T-cell (primary cell): Measurements from ENCODE around the gene ABCC1. TPM values are rescaled to one million over a fixed set of nuclear protein-coding genes. Genes with fewer than 3 reads are reported as not detected.
"Not testable (repeated sequence)": the region's sequence is repeated elsewhere in the genome, so short reads cannot be mapped to it uniquely, and the experiment has no call there.

Source experiments
- ATAC-seq, 4 experiments: fragments of 200-7000 bp in 3 of 4; fragments of 150-1000 bp in 1 of 4; cut with Tn5 transposase; replicated peaks in 1 of 4; 1 replicate in 3 of 4; 2 replicates in 1 of 4; pipeline ENCODE4 v1.10.0; 2021; ENCODE audit warnings: moderate library complexity in 3 of 4, mild to moderate bottlenecking in 2 of 4, moderate number of reproducible peaks in 1 of 4
- CTCF ChIA-PET, 2 donors: fragments of 300-600 bp; sonication (Branson Sonifier 250); formaldehyde crosslinking; loops; one replicate each; lab custom pipeline; 2022; ENCODE audit warnings: antibody characterized with exemption in 2 of 2; lab: Charles Lee
- POLR2A ChIA-PET, 2 donors: fragments of 300-600 bp; sonication (Branson Sonifier 250); formaldehyde crosslinking; loops; one replicate each; lab custom pipeline; 2022; ENCODE audit warnings: antibody characterized with exemption in 2 of 2; lab: Charles Lee
- DNase-seq, 35 experiments: peaks; one replicate each; pipeline versions ENCODE4 v3.0.0 to v3.0.0-alpha.2; 2013 to 2023
- H3K27ac ChIP-seq: one replicate; pipeline ENCODE4 v1.5.1; 2013; ENCODE audit warnings: low read length
- H3K27me3 ChIP-seq, 2 experiments: replicated peaks in 1 of 2; 1 replicate in 1 of 2; 2 replicates in 1 of 2; pipeline versions ENCODE4 v1.6.1 to v1.7.0; 2013; ENCODE audit warnings: low read length in 1 of 2, mixed read lengths in 1 of 2; ENCODE audit not compliant: control insufficient read depth in 2 of 2, insufficient read depth in 2 of 2; ENCODE audit errors: extremely low read depth in 1 of 2
- H3K36me3 ChIP-seq, 2 donors: 1 replicate in 1 of 2; 2 replicates in 1 of 2; pipeline versions ENCODE4 v1.6.1 to v1.7.0; 2013; ENCODE audit warnings: low read length in 1 of 2; ENCODE audit not compliant: control insufficient read depth in 2 of 2, insufficient read depth in 1 of 2; ENCODE audit errors: extremely low read depth in 1 of 2
- H3K4me1 ChIP-seq, 2 experiments: 1 replicate in 1 of 2; 2 replicates in 1 of 2; pipeline versions ENCODE4 v1.6.1 to v1.7.0; 2013; ENCODE audit warnings: low read length in 2 of 2, mixed read lengths in 1 of 2; ENCODE audit not compliant: insufficient read depth in 2 of 2, control insufficient read depth in 1 of 2; ENCODE audit errors: extremely low read depth in 1 of 2
- H3K4me3 ChIP-seq, 2 donors: 1 replicate in 1 of 2; 2 replicates in 1 of 2; pipeline versions ENCODE4 v1.5.1 to v1.7.0; 2013; ENCODE audit warnings: mild to moderate bottlenecking in 2 of 2, low read length in 1 of 2, moderate library complexity in 1 of 2; ENCODE audit not compliant: control insufficient read depth in 1 of 2; ENCODE audit errors: extremely low read depth in 1 of 2
- H3K9me3 ChIP-seq: 2 replicates; pipeline ENCODE4 v1.7.0; 2013
- H3K27ac Mint-ChIP-seq, 2 donors: one replicate each; pipeline ENCODE4 v1.8.0; 2020 to 2021; ENCODE audit warnings: mild to moderate bottlenecking in 2 of 2, mixed read lengths in 2 of 2
- H3K27me3 Mint-ChIP-seq, 2 donors: one replicate each; pipeline ENCODE4 v1.8.0; 2021 to 2022; ENCODE audit warnings: mixed read lengths in 2 of 2
- H3K36me3 Mint-ChIP-seq: one replicate; pipeline ENCODE4 v1.8.0; 2021; ENCODE audit warnings: mixed read lengths
- H3K4me1 Mint-ChIP-seq, 3 donors: one replicate each; pipeline ENCODE4 v1.8.0; 2020 to 2022; ENCODE audit warnings: mixed read lengths in 3 of 3, mild to moderate bottlenecking in 1 of 3
- H3K4me3 Mint-ChIP-seq, 3 donors: one replicate each; pipeline ENCODE4 v1.8.0; 2020 to 2022; ENCODE audit warnings: mild to moderate bottlenecking in 3 of 3, mixed read lengths in 3 of 3, moderate library complexity in 3 of 3
- H3K9me3 Mint-ChIP-seq, 3 donors: one replicate each; pipeline ENCODE4 v1.8.0; 2020 to 2022; ENCODE audit warnings: mixed read lengths in 3 of 3
- WGBS: methylation state at CpG from one replicate; pipeline ENCODE4 v1.1.5; 2013; ENCODE audit warnings: missing lambda C conversion rate; ENCODE audit not compliant: insufficient coverage; 5-methylcytosine and 5-hydroxymethylcytosine counted together
- total RNA-seq, 35 experiments: library from RNA in 6 of 35; stranded (reverse) in 6 of 35; fragments of 120-200 nt in 1 of 35; gene quantifications; one replicate each; pipeline versions ENCODE4 v1.2.1 to v1.2.4 and lab custom pipeline; 2013 to 2026

Gene ABCC1
- total RNA-seq, 5 donors from 2014 or later (not counting 1 experiment from before 2014, with no cell fraction given), result 59.4 to 68.1 (median 63.0) TPM

- Mint-ChIP-seq H3K9me3 (no peaks in the 10 kb centered on the region), H3K36me3 (peaks cover 13% of the 10 kb centered on the region), H3K27ac (no peak overlapping the region), H3K4me3 (no peak overlapping the region), H3K4me1 (no peaks in the 10 kb centered on the region), H3K27me3 (no peaks in the 10 kb centered on the region)
- Histone ChIP-seq H3K27ac (no peak overlapping the region), H3K4me1 (no peaks in the 10 kb centered on the region), H3K36me3 (peaks cover 0 to 14% of the 10 kb centered on the region in 2 donors), H3K9me3 (no peaks in the 10 kb centered on the region), H3K4me3 (no peak overlapping the region), H3K27me3 (no peaks in the 10 kb centered on the region)
- DNase-seq (no peak), ATAC-seq (no peak)
- ChIA-PET POLR2A (no interaction called here), CTCF (no interaction called here)
- 100% methylated on average over 6 of the region's 9 CpGs for WGBS
These were observed 199.3 kb downstream of the ABCC1 start for GRCh38 chr16:16148755-16149154.

DNA sequence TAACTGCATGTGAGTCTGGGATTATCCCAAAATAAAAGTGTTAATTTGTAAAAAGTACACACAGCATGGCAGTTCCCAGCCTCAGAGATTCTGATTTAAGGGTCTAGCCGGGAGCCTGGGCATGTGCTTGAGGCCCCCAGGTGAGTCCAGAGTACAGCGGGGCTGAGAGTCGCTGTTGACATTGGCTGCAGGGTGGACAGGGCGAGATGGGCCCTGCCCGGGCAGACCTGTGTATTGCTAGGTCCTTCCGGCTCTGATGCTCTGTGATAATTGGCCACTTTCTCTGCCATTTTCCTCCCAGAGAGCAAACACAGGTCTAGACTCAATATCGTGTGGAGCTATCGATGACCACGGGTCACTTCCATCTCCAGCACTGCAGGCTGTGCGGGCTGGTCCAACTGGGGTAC, 200.3 kb downstream of the ABCC1 start:
- H3K9me3 ChIP-seq, result no peaks in the 10 kb centered on the region
- CTCF ChIA-PET, result no interaction called here
- Mint-ChIP-seq H3K4me3 (no peak overlapping the region), H3K27me3 (no peaks in the 10 kb centered on the region), H3K4me1 (no peaks in the 10 kb centered on the region), H3K27ac (no peak overlapping the region), H3K36me3 (peaks cover 7% of the 10 kb centered on the region), H3K9me3 (no peaks in the 10 kb centered on the region)
- POLR2A ChIA-PET, result no interaction called here
- no peaks in the 10 kb centered on the region for H3K4me1 ChIP-seq
- no peak overlapping the region for H3K27ac ChIP-seq
- DNase-seq (no peak), ATAC-seq (no peak)
- 98% methylated on average over 9 of the region's 10 CpGs for WGBS
- H3K4me3 ChIP-seq, result no peak overlapping the region
- peaks cover 0 to 7% of the 10 kb centered on the region in 2 donors for H3K36me3 ChIP-seq
- H3K27me3 ChIP-seq, result peaks cover 0 to 4% of the 10 kb centered on the region in 2 experiments

DNA sequence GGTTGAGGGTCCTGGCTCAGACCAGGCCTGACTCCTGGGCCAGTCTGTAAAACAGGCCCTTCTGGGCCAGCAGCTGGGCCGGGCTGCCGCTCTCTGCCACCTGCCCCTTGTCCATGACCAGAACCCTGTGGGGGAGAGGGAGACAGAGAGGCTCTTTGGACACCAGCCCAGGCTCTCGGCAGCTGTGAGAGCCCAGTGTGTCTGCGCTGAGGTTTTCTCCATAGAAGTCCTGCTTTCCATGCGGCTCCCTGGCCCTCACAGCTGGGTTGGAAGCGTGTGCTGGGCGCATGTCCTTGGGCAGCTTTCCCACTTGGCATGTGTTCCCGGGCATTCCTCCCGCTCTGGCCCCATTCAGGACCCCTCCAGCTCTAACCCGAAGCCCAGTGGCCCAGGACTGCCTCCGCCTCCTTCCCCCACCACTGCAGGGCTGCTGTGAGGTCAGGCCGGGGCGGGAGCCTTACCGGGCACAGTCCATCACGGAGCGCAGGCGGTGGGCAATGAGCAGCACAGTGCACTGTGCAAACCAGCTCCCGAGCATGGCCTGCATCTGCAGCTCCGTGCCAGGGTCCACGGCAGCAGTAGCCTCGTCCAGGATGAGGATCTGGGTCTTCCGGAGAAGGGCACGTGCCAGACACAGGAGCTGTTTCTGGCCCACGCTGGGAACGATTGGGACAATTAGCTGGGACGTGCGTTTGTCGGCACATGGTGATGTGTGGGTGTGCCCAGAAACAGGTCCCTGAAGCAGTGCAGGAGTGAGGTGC, 200.9 kb downstream of the ABCC1 start:
- peaks cover 0 to 4% of the 10 kb centered on the region in 2 donors for H3K27me3 Mint-ChIP-seq
- H3K9me3 Mint-ChIP-seq, result no peaks in the 10 kb centered on the region
- Histone ChIP-seq H3K4me1 (no peaks in the 10 kb centered on the region), H3K27me3 (peaks cover 0 to 4% of the 10 kb centered on the region in 2 experiments), H3K4me3 (no peak overlapping the region), H3K27ac (no peak overlapping the region), H3K9me3 (no peaks in the 10 kb centered on the region), H3K36me3 (peaks cover 0 to 4% of the 10 kb centered on the region in 2 donors)
- DNase-seq, result peak in 1 of 35 experiments; percentile 3
- H3K4me1 Mint-ChIP-seq, result no peaks in the 10 kb centered on the region
- ChIA-PET CTCF (interaction anchor here in 1 of 2 donors (0.5 kb wide), 1 partner anchor 26 kb away, joined by 3 read pairs; no protein-coding TSS in a partner anchor), POLR2A (no interaction called here)
- ATAC-seq, result no peak
- H3K27ac Mint-ChIP-seq, result no peak overlapping the region
- H3K36me3 Mint-ChIP-seq, result peaks cover 4% of the 10 kb centered on the region
- WGBS, result 93% methylated on average over 26 of the region's 28 CpGs
- no peak overlapping the region for H3K4me3 Mint-ChIP-seq

GRCh38 chr16:16150878-16151152, 201.4 kb downstream of the ABCC1 start:
- H3K9me3 Mint-ChIP-seq, result no peaks in the 10 kb centered on the region
- Histone ChIP-seq H3K9me3 (no peaks in the 10 kb centered on the region), H3K27me3 (peaks cover 0 to 4% of the 10 kb centered on the region in 2 experiments), H3K27ac (no peak overlapping the region), H3K4me1 (no peaks in the 10 kb centered on the region), H3K36me3 (no peaks in the 10 kb centered on the region), H3K4me3 (no peak overlapping the region)
- H3K36me3 Mint-ChIP-seq, result no peaks in the 10 kb centered on the region
- CTCF ChIA-PET, result interaction anchor here in 1 of 2 donors (0.5 kb wide), 1 partner anchor 26 kb away, joined by 3 read pairs; no protein-coding TSS in a partner anchor
- H3K4me1 Mint-ChIP-seq, result no peaks in the 10 kb centered on the region
- H3K27ac Mint-ChIP-seq, result no peak overlapping the region
- POLR2A ChIA-PET, result no interaction called here
- no peak overlapping the region for H3K4me3 Mint-ChIP-seq
- DNase-seq (no peak), ATAC-seq (no peak)
- 88% methylated on average over 3 of the region's 4 CpGs for WGBS
- peaks cover 0 to 4% of the 10 kb centered on the region in 2 donors for H3K27me3 Mint-ChIP-seq

DNA sequence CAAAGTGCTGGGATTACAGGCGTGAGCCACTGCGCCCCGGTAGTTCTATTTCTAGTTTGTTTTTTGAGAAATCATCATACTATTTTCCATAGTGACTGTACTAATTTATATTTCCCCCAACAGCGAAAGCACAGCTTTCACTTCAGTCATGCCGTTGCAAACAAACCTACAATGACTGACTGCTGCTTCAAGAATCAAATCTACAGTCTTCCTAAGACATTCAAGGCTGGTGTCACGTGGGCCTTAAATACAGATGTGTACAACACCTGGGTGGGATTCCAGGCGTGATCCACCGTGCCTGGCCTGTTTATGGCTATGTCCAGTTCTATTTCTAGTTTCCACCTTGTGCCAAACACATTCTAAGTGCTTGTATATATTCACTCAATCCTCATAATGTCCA, 201.9 kb downstream of the ABCC1 start:
- 67% methylated on average over 1 of the region's 8 CpGs for WGBS
- Mint-ChIP-seq H3K27me3 (peaks cover 0 to 4% of the 10 kb centered on the region in 2 donors), H3K9me3 (no peaks in the 10 kb centered on the region), H3K36me3 (no peaks in the 10 kb centered on the region), H3K4me1 (no peaks in the 10 kb centered on the region), H3K27ac (no peak overlapping the region), H3K4me3 (no peak overlapping the region)
- ATAC-seq, result no peak
- Histone ChIP-seq H3K36me3 (no peaks in the 10 kb centered on the region), H3K9me3 (no peaks in the 10 kb centered on the region), H3K27ac (no peak overlapping the region), H3K27me3 (peaks cover 0 to 4% of the 10 kb centered on the region in 2 experiments), H3K4me3 (no peak overlapping the region), H3K4me1 (no peaks in the 10 kb centered on the region)
- no peak for DNase-seq
- ChIA-PET CTCF (interaction anchor here in 1 of 2 donors (0.7 kb wide), 1 partner anchor 41 kb away, joined by 4 read pairs; no protein-coding TSS in a partner anchor), POLR2A (no interaction called here)

- H3K27me3 Mint-ChIP-seq, ATAC-seq, H3K4me1 Mint-ChIP-seq, H3K4me3 Mint-ChIP-seq, POLR2A ChIA-PET, DNase-seq, H3K27ac Mint-ChIP-seq, H3K27ac ChIP-seq, H3K4me3 ChIP-seq, CTCF ChIA-PET, H3K4me1 ChIP-seq, H3K36me3 ChIP-seq, H3K36me3 Mint-ChIP-seq, H3K9me3 ChIP-seq, H3K27me3 ChIP-seq, H3K9me3 Mint-ChIP-seq: not testable (repeated sequence)
- 89% methylated on average over 5 of the region's 12 CpGs for WGBS
These were observed 203.6 kb downstream of the ABCC1 start for GRCh38 chr16:16153000-16153399.
